PC-3 (cell line): ENCODE results near the gene NPL.

Experiments
- CTCF ChIP-seq: fragments of 300-600 bp; sonication (generic); conservative IDR thresholded peaks from 2 replicates; pipeline ENCODE4 v1.5.1; 2017; ENCODE audit warnings: antibody characterized with exemption, low read depth, mild to moderate bottlenecking, low read length
- EZH2 ChIP-seq: fragments of 300-600 bp; sonication (generic); IDR thresholded peaks from one replicate; pipeline ENCODE4 v1.6.1; 2017; ENCODE audit warnings: antibody characterized with exemption, mild to moderate bottlenecking, low read length; ENCODE audit not compliant: unreplicated experiment

- TF ChIP-seq CTCF: no peak
- TF ChIP-seq EZH2: no peak
These were observed 49.5 kb upstream of the NPL start for GRCh38 chr1:182740120-182740519.
